CD4-positive, alpha-beta T cell treated with Interleukin-12 subunit alpha and Interleukin-12 subunit beta, for 1 hour (primary cell): Measurements from ENCODE around the gene LVRN.

Experiments
- DNase-seq: peaks from one replicate; pipeline ENCODE4 v3.0.0-alpha.2; 2020

Gene LVRN

DNA sequence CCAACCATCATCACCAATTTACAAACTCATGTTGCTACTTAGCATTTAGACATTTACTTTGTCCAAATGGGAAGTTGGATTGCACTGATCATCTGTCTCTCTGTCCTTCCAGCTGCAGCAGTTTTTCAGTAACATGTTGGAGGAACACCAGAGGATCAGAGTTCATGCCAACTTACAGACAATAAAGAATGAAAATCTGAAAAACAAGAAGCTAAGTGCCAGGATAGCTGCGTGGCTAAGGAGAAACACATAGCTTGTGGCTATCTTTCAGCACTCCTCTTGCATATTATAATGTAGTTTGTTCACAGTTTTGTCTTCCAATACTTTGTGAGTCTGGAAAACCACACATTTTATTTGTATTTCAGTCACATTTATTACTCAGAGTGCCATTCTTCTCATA, 63.6 kb downstream of the LVRN start:
- DNase-seq, result no peak

DNA sequence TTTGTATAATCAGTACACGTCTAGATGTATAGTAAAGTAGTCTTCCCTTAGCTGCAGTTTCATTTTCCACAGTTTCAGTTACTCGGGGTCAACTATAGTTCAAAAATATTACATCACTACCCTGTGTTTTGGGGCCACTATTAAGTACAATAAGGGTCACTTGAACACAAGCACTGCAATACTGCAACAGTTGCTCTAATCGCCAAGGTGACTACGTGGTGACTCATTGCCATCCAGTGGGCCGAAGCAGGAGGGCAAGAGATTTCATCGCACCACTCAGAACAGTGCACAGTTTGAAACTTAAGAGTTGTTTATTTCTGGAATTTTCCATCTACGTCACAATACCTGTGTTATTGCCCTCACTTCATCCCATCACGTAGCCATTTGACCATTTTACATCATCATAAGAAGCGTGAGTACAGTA, 69.8 kb downstream of the LVRN start, which contains the start of gene ARL14EPL:
Gene ARL14EPL, plus strand, starts transcription at position 379 of the 424 bp plus-strand sequence. CDS start 18,994 bp downstream, outside the sequence.
- DNase-seq, result peak; percentile 8

DNA sequence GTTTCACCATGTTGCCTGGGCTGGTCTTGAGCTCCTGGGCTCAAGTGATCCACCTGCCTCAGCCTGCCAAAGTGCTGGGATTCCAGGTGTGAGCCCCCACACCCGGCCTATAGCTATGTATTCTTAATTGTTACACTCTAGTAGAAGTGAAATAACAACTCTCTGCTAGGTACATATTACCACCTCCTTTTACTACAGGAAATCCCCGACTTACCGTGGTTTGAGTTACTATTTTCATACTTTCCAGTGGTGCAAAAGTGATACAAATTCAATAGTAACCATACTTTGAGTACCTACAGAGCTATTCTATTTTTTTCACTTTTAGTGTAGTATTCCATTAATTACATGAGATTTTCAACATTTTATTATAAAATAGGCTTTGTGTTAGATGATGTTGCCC, 70.7 kb downstream of the LVRN start:
- no peak for DNase-seq

DNA sequence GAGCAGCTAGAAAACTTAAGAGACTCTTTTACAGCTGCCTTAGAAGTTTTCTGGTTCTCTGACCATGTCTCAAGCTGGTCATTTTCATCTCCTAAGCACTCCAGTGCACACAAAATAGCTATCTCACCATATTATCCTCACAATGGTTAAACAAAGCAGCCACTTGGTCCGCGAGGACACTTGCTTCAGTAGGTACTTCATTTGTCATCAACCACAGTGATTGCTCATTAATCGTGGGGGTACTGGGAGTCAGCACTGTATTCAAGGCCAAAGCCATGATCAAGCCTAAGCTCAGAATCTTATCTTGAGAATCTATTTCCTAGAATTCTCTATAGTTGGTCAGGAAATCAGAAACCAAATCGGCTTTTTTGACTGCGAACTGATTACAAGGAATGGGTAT, 72.8 kb downstream of the LVRN start:
- DNase-seq, result no peak

DNA sequence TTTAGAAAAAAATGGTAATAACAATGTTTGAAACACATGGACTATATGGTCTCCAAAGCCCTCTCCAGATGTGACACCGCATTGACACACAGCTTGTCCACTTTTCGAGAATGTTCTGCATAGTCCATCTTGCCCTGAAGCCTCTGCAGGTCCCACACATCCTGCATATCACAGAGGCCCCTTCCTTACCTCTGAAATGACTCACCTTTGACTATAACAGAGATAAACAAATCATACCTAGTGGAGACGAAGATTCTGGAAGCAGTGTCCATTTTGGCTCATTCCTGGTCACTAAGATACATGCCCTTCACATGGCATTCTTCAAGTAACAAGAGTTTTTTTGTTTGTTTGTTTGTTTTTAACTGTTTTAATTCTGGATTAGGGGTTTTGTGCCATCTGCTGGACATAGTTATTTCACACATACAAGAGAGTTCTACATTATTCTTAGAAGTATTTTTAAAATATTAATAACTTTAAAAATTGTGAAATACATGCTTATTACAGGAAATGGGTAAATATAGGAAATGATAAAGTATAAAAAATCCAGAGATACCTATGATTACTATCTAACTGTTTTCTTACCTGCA, 75.1 kb downstream of the LVRN start:
- DNase-seq, result no peak

DNA sequence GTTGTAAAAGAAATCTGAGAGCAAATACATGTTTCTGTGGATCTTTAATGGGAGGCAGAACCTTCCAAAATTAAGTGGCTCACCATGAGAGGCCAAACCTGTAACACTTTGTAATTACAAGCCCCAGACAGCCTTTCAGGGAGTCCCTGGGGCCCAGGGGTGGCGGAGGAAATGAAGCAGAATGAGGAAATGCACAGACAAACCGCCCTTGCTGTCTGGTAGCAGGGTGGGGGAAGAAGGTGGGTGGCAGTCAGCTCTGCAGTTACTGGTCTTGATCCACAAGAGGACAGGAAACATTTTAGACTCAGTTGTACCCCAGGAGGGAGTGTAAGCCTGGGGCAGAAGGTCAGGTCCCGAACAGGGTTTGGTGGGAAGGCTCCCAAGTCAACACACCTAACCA, 76.5 kb downstream of the LVRN start:
- DNase-seq, result peak; percentile 4

DNA sequence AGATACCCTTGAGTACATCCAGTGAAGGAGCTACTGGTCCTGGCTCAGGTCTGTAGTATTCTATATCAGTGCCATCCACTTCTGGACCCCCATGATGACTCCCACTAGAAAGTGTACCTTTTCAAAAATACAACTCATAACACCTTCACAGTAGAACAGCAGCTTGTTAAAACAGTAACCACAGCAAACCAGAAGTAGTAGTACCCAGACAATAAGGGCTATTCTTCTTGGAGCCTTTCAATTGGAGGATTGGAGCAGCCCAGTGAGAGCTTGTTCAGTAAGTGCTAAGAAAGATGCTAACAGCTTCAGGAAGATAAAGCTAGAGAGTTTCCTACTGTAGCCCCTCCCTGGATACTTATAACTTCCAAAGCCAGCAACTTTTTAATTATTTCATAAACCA, 80.1 kb downstream of the LVRN start:
- no peak for DNase-seq

DNA sequence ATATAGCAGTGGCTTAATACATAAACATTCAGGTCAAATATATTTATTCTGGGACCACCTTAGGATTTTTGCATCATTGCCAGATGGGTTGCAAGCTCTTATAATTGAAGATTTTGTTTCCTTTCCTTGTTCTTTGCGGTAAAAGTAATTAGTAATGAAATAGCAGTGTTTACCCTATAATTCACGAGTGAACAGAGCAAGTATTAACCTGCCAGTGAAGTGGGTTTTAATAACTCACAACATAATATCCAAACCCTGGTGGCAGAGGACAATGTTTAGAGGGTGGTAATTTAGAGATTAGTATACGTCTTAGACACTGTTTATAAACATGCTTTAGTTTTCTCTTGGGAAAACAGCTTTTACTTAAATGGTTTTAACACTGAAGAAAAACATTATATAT, 81.8 kb downstream of the LVRN start:
- DNase-seq, result no peak

DNA sequence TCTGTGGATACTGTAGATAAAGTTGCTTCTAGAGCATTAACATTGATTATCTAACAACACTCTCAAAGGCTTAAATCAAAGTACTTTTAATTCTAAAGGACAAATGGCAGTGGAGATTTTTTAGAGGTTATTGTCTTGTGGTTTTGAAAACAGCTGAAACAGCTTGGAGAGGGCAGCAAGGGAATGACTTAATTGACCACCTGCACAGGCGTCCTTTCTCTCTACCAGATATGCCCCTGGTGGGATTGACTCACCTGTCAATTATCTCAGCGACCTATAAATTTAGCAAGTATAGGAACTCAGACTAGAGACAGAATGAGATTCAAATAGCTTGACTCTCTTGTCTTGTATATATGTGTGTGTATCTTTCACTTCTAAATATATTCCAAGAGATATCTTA, 83.5 kb downstream of the LVRN start:
- no peak for DNase-seq

DNA sequence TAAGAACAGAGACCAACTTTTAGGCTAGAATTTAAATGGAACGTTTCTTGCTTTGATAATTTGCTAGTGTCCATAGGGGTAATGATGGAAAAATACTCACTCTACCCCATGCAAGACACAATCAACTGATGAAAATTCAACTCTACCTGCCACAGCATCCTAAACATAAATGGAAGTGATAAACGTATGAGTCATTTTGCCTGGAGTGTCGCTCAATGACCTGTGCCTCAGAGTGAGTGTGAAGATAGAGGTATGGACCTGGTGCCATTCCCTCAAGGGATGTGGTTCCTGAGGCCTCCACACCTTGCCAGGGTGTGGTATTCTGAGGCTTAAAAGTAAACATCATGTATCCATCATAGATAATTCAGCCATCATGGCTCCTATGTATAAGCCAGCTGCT, 84.0 kb downstream of the LVRN start:
- no peak for DNase-seq

DNA sequence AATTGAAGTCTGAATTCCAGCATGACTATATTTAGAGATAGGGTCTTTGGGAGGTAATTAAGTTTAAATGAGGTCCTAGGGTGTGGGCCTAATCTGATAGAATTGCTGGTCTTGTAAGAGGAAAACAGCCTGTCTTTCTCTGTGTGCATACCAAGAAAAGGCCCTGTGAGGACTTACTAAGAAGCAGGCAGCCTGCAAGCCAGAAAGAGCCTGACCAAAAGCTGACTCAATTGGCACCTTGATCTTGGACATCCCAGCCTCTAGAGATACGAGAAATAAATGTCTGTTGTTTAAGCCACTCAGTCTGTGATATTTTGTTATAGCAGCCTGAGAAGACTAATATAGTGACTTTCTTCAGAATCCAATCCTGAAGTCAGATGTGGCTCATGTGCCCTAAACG, 84.5 kb downstream of the LVRN start:
- DNase-seq, result no peak

DNA sequence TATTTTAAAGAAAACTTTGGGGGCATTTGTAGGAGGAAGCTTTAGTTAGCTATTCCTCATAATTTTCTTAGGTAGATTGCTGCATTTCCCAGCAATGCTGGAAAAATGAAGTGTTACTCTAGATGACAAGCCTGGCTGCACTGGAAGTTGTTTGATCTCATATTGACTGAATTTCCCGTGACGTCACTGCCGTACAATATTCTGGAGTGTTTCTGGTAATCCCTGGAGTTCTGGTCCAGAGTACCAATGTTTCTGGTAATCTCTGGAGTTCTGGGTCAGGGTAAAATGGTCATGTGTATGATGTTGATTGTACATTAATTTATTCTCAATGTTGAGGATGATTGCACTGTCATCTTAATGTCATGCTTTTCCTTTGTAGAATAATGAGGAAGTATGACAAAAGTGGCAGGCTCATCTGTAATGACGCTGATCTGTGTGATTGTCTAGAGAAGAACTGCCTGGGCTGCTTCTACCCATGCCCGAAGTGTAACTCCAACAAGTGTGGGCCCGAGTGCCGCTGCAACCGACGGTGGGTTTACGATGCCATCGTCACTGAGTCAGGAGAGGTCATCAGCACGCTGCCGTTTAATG, 96.2 kb downstream of the LVRN start:
- DNase-seq, result no peak

DNA sequence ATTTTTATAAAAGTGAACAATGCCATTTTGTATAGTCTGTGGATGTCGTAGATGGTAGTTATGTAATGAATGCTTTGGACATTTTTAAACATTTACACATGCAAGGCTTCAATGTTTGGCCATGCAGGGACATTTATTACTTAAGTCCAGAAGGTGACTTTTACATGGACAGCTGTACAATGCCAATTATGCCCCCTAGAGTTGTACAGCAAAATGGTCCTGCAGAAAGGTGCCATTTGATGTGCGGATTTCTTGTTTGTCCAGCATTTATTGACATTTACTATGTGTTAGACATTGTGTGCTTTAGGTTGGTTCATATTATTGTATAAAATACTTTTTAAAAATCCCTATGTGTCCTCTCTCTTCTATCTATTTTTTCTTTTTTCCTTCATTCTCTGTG, 100.1 kb downstream of the LVRN start:
- DNase-seq, result no peak

DNA sequence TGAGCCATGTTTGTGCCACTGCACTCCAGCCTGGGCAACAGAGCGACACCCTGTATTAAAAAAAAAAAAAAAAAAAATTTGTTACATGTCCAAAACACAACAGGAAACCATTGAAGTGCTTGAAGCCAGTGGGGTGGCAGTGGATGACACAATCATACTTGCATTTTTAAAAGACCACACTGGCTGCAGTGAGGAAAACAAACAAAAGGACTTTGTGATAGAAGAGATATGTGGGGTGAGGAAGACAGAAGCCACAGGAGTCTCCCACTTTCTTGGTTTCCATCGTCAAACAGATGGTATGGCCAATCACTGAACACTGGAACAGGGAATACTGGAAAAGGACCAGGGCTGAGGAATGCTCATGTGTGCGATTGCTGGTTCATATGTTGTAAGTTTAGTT, 101.7 kb downstream of the LVRN start:
- DNase-seq, result no peak

DNA sequence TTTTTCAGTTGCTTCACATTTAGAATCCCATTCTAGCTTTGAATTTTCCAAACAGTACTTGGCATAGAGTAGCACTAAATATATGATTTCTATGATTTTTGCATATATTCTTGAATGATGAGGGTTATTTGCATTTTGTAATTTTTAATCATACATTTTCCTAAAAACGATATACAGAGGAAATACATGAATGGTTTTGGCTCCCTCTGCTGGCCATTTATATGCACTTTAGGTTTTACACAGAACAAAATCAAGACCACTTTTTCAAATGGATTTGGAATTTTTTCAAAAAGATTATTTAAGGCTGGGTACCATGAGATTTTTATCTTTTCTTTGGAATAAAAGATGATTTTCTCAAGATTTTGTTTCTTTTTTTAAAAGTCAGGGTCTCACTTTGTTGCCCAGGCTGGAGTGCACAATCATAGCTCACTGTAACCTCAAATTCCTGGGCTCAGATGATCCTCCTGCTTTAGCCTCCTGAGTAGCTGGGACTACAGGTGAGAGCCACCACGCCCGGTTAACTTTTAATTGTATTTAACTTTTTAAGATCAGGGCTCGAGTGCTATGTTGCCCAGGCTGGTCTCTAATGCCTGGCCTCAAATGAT, 105.9 kb downstream of the LVRN start:
- DNase-seq, result peak; percentile 59

DNA sequence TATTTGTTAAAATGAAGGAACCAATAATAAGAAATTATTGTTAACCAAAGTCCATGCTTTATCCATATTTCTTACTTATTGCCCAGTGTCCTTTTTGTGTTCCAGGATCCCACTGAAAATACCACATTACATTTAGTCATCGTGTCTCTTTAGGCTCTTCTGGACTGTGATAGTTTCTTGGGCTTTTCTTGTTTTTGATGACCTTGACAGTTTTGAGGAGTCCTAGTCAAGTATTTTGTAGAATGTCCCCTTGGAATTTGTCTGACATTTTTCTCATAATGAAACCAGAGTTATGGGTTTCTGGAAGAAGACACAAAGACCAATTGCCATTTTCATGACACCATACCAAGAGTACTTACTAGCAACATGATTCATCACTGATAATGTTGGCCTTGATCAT, 108.9 kb downstream of the LVRN start:
- DNase-seq, result no peak

DNA sequence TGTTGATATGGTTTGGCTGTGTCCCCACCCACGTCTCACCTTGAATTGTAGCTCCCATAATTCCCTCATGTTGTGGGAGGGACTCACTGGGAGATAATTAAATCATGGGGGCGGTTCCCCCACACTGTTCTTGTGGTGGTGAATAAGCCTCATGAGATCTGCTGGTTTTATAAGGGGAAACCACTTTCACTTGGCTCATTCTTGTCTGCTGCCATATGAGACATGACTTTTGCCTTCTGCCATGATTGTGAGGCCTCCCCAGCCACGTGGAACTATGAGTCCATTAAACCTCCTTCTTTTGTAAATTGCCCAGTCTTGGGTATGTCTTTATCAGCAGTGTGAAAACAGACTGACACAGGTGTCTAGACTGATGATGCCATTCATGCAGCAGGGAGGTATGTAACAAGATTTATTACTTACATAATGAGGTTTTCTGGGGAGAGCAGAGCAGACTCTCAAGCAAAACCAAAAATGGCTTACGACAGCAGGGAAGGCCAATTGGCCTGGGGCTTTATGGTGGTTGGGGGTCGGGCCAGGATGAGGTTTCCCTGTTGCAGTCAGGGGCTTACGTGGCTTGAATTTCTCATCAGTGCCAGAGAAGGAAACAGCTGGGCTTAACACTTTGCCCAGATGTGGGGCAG, 113.0 kb downstream of the LVRN start:
- DNase-seq, result no peak

DNA sequence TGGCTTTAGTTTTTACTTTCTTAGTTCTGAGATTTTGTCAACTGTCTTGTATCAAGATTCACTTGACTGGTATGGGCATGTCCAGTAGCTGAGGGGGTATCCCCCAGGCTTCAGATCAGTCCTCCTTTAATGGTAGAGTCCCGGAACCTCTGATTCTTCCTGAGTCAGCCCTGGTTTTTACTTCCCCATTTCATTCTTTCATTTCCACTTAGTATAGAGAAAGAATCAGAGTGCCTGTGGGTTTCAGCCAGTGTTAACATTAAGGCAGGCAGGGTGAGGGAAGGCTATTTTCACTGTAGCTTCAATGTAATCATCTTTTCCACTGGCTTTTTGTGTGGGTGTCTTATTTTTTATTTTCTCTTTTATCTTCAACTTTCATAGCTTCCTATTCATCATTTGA, 114.2 kb downstream of the LVRN start:
- no peak for DNase-seq
